ENCODE data around the gene NFATC2IP.

Gene NFATC2IP

GRCh38 chr16:28950648-28951409, at the start of gene NFATC2IP:
Gene NFATC2IP (plus strand): TSS chr16:28950937. CDS start chr16:28951012, 75 bp downstream.
- peak; percentile 100 for DNase-seq (ENCODE audit: low read depth)
- no peak for TF ChIP-seq CTCF (IDR thresholded peaks at IDR 0.05; ENCODE audit: insufficient read depth, low read depth, low read length, missing control alignments)
- peak within 1 kb of the TSS; percentile 74 for H3K4me3 ChIP-seq (ENCODE audit: low read length)

- no peak for TF ChIP-seq CTCF (IDR thresholded peaks at IDR 0.05; ENCODE audit: insufficient read depth, low read depth, low read length, missing control alignments)
- H3K4me3 ChIP-seq (ENCODE audit: low read length) = no peak overlapping the region
- DNase-seq (ENCODE audit: low read depth) = no peak
Measured at GRCh38 chr16:28901862-28902261, 48.9 kb upstream of the NFATC2IP start.

GRCh38 chr16:28902909-28903308, 47.8 kb upstream of the NFATC2IP start:
- H3K4me3 ChIP-seq (ENCODE audit: low read length) = no peak overlapping the region
- TF ChIP-seq CTCF (IDR thresholded peaks at IDR 0.05; ENCODE audit: insufficient read depth, low read depth, low read length, missing control alignments) = no peak
- DNase-seq (ENCODE audit: low read depth) = no peak

- TF ChIP-seq CTCF (IDR thresholded peaks at IDR 0.05; ENCODE audit: insufficient read depth, low read depth, low read length, missing control alignments) = no peak
- no peak for DNase-seq (ENCODE audit: low read depth)
- H3K4me3 ChIP-seq (ENCODE audit: low read length) = no peak overlapping the region
Measured at GRCh38 chr16:28903344-28904042, 47.2 kb upstream of the NFATC2IP start.

- no peak for DNase-seq (ENCODE audit: low read depth)
- TF ChIP-seq CTCF (IDR thresholded peaks at IDR 0.05; ENCODE audit: insufficient read depth, low read depth, low read length, missing control alignments) = no peak
- no peak overlapping the region for H3K4me3 ChIP-seq (ENCODE audit: low read length)
Measured at GRCh38 chr16:28904363-28904762, 46.4 kb upstream of the NFATC2IP start.

- no peak for TF ChIP-seq CTCF (IDR thresholded peaks at IDR 0.05; ENCODE audit: insufficient read depth, low read depth, low read length, missing control alignments)
- no peak overlapping the region for H3K4me3 ChIP-seq (ENCODE audit: low read length)
- no peak for DNase-seq (ENCODE audit: low read depth)
Measured at GRCh38 chr16:28904828-28905227, 45.9 kb upstream of the NFATC2IP start.

Data from epithelial cell of esophagus (primary cell).